Endothelial cell (in vitro differentiated cells): ENCODE data around the gene L3MBTL1. TPM values are rescaled to one million over a fixed set of nuclear protein-coding genes. Genes with fewer than 3 reads are reported as not detected.
A peak's percentile ranks its signal among the peaks of the same experiment; 100 is the strongest.

Experiments
- DNase-seq: peaks from one replicate; pipeline ENCODE4 v3.0.0; 2021; ENCODE audit warnings: low spot score
- H3K27ac Mint-ChIP-seq: one replicate; pipeline ENCODE4 v1.8.0; 2021; ENCODE audit warnings: mixed read lengths, inconsistent platforms; ENCODE audit not compliant: unreplicated experiment
- H3K27me3 Mint-ChIP-seq: one replicate; pipeline ENCODE4 v1.8.0; 2021; ENCODE audit warnings: mild to moderate bottlenecking, moderate library complexity, mixed read lengths, inconsistent platforms; ENCODE audit not compliant: unreplicated experiment
- H3K36me3 Mint-ChIP-seq: one replicate; pipeline ENCODE4 v1.8.0; 2021; ENCODE audit warnings: mild to moderate bottlenecking, low read depth, mixed read lengths, inconsistent platforms; ENCODE audit not compliant: unreplicated experiment
- H3K4me1 Mint-ChIP-seq: one replicate; pipeline ENCODE4 v1.8.0; 2021; ENCODE audit warnings: mild to moderate bottlenecking, mixed read lengths, inconsistent platforms; ENCODE audit not compliant: unreplicated experiment
- H3K4me3 Mint-ChIP-seq: one replicate; pipeline ENCODE4 v1.8.0; 2021; ENCODE audit warnings: mild to moderate bottlenecking, mixed read lengths, inconsistent platforms; ENCODE audit not compliant: unreplicated experiment
- H3K9me3 Mint-ChIP-seq: one replicate; pipeline ENCODE4 v1.8.0; 2021; ENCODE audit warnings: mixed read lengths, inconsistent platforms; ENCODE audit not compliant: unreplicated experiment
- total RNA-seq: library from RNA; stranded (reverse); fragmentation: NEBNext Ultra II Directional; extraction: Animal tissue kit (Norgen Biotek cat#: 25700); gene quantifications from one replicate; pipeline ENCODE4 v1.2.1, GENCODE V29; 2021; ENCODE audit not compliant: unreplicated experiment
- TF ChIP-seq, protein P1 (sequence below): fragments of 200-600 bp; sonication (generic); IDR thresholded peaks from one replicate; pipeline ENCODE4 v1.5.0; 2021; ENCODE audit warnings: antibody characterized with exemption; ENCODE audit not compliant: unreplicated experiment

Gene L3MBTL1
- total RNA-seq, 1 donor from 2014 or later, result 19.8 TPM

DNA sequence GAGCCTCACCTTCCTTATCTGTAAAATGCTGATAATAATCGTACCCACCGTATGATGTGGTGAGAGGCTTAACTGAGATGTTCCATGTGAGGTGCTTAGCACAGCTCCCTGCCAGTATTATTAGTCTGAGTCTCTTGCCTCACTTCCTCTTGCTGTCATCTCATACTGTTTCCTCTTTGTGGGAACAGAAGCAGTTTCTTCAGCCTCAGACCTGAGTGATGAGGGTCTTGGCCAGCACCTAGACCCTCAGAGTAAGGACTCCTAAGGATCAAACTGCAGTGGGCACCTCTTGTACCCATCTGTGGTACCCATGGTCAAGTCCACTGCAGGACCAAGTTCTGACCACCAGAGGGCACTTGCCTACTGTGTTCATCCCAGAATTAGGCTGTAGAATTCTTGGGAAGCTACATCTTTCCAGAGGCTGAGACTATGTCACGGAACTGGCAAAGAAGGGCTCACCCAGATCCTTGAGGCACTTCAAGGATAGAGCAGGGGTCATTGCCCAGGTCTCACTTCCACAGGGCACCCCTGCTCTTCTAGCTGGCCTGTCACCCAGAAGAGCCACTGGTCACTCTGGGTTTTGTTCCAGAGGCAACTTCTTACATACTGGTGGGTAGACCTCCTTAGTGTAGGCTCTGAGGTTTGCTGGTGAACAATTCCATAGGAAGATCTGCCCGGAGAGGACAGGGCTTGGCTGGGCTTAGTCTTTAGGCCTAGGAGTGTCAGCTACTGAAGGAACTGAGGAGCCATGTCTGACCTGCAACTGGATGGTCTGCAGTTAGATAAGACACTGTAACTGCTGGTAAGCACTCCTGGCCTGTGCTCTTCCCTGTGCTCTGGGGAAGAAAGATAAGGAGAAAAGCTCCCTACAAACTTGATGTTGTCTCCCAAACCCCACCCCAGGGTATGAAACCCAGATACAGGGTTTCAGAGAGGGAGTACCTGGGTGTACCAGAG lies 30.7 kb downstream of the L3MBTL1 start:
- Mint-ChIP-seq H3K4me3 (no peak overlapping the region), H3K9me3 (no peaks in the 10 kb centered on the region), H3K27ac (peak overlapping the region; percentile 48), H3K27me3 (peaks cover 8% of the 10 kb centered on the region), H3K4me1 (no peaks in the 10 kb centered on the region), H3K36me3 (peaks cover 8% of the 10 kb centered on the region)
- TF ChIP-seq, protein P1, sequence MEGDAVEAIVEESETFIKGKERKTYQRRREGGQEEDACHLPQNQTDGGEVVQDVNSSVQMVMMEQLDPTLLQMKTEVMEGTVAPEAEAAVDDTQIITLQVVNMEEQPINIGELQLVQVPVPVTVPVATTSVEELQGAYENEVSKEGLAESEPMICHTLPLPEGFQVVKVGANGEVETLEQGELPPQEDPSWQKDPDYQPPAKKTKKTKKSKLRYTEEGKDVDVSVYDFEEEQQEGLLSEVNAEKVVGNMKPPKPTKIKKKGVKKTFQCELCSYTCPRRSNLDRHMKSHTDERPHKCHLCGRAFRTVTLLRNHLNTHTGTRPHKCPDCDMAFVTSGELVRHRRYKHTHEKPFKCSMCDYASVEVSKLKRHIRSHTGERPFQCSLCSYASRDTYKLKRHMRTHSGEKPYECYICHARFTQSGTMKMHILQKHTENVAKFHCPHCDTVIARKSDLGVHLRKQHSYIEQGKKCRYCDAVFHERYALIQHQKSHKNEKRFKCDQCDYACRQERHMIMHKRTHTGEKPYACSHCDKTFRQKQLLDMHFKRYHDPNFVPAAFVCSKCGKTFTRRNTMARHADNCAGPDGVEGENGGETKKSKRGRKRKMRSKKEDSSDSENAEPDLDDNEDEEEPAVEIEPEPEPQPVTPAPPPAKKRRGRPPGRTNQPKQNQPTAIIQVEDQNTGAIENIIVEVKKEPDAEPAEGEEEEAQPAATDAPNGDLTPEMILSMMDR, result peak; percentile 93
- peak; percentile 76 for DNase-seq

DNA sequence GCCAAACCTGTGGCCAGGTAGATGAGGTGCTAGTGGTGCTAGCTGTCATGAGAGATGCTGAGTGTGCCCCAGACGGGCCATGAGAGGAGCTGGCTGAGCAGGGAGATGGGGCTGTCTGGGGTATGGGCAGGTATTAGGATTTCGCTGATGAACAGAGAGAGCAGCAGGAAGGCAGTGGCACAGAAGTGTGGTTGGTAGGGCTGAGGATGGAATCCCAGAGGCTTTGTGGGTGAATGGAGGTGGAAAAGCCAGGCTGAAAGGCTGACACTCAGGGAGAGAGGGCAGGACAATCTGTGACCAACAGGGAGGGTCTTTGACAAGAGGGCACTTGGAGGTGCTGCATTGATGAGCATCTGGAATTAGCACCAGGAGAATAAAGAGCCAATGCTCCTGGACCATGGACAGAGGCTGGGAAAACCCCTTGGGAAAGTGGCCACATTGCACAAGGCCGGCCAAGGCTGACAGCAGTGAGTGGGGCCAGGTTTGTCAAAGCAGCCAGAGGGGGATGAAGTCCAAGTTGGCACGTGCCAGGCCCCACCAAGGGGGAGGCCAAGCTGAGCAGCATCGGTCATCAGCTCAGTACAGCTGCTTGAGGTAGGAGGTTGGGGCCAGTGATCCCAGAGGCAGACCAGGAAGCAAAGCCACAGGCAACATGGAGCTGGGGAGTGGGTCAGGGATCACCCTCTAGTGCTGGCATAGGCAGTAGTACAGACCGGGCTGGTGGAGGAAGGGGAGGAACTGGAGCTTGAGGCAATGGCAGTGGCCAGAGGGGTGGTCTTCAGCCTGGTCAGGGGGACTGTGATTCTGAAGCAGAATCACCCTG lies 31.6 kb downstream of the L3MBTL1 start:
- Mint-ChIP-seq H3K9me3 (no peaks in the 10 kb centered on the region), H3K27ac (no peak overlapping the region), H3K4me1 (peaks cover 2% of the 10 kb centered on the region), H3K27me3 (peaks cover 8% of the 10 kb centered on the region), H3K4me3 (no peak overlapping the region), H3K36me3 (peaks cover 8% of the 10 kb centered on the region)
- DNase-seq, result no peak
- TF ChIP-seq, protein P1, result no peak

DNA sequence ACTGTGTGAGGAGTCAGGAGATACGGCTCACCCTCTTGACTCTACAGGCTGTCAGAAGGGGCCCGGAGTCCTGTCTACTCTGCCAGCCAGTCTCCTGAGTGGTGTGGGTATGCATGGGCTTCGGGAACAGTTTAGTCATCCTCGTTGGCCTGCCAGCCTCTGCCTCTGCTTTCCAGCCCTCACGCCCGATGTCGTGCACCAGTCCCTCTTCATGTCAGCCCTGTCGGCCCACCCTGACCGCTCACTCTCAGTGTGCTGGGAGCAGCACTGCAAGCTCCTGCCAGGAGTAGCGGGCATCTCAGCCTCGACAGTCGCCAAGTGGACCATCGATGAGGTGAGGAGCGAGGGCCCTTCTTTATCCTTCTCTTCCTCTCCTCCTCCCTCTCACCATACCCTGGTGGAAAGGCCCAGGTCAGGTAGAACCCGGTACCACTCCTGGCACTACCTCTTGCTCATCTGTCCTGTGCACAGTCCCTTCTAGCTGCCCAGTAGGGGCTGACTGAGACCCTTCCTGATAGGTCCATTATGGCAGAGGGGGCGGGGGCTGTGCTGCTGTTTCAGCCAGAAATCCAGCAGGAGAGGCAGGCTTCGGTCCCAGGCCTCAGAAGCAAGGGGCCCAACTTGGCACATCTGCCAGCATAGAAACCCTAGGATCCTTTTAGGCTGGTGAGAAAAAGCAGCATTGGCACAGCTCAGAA lies 32.6 kb downstream of the L3MBTL1 start:
- Mint-ChIP-seq H3K9me3 (no peaks in the 10 kb centered on the region), H3K4me3 (no peak overlapping the region), H3K27me3 (peaks cover 11% of the 10 kb centered on the region), H3K36me3 (peaks cover 8% of the 10 kb centered on the region), H3K4me1 (peaks cover 6% of the 10 kb centered on the region), H3K27ac (no peak overlapping the region)
- TF ChIP-seq, protein P1, result no peak
- no peak for DNase-seq

DNA sequence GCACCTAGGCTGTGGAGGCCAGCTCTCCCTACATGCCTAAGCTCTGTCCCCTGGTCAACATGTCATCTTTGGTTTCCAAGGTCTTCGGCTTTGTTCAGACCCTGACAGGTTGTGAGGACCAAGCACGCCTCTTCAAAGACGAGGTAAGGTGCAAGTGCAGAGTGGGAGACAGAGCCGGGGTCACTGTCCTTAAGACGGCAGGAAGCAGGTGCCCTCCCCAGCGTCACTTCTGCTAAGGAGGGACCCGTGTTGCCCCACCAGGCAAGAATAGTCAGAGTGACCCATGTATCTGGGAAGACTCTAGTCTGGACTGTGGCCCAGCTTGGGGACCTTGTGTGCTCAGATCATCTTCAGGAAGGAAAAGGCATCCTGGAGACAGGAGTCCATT lies 33.2 kb downstream of the L3MBTL1 start:
- no peak for DNase-seq
- TF ChIP-seq, protein P1, result no peak
- peaks cover 13% of the 10 kb centered on the region for H3K27me3 Mint-ChIP-seq
- H3K27ac Mint-ChIP-seq, result no peak overlapping the region
- peaks cover 6% of the 10 kb centered on the region for H3K4me1 Mint-ChIP-seq
- H3K9me3 Mint-ChIP-seq, result no peaks in the 10 kb centered on the region
- no peak overlapping the region for H3K4me3 Mint-ChIP-seq
- H3K36me3 Mint-ChIP-seq, result peaks cover 9% of the 10 kb centered on the region
